Cardiac muscle cell (in vitro differentiated cells and primary cell): ENCODE results near the gene TSPAN9. TPM values are rescaled to one million over a fixed set of nuclear protein-coding genes. Genes with fewer than 3 reads are reported as not detected.

Experiments
- DNase-seq, 2 donors: peaks; one replicate each; pipeline versions ENCODE4 v3.0.0 to v3.0.0-alpha.2; 2010 to 2017; ENCODE audit warnings: low read depth in 1 of 2, low spot score in 1 of 2
- H3K27ac ChIP-seq: fragments of 200-600 bp; sonication (generic); 2 replicates; pipeline ENCODE4 v1.5.1; 2016
- H3K27me3 ChIP-seq: fragments of 200-600 bp; sonication (generic); 2 replicates; pipeline ENCODE4 v1.6.0; 2016; ENCODE audit warnings: control low read depth
- H3K36me3 ChIP-seq: fragments of 200-600 bp; sonication (generic); 2 replicates; pipeline ENCODE4 v1.5.1; 2016; ENCODE audit warnings: control low read depth
- H3K4me1 ChIP-seq: fragments of 200-600 bp; sonication (generic); 2 replicates; pipeline ENCODE4 v1.8.1; 2017; ENCODE audit warnings: low read depth, mild to moderate bottlenecking, mixed run types
- H3K4me3 ChIP-seq: fragments of 200-600 bp; sonication (generic); 2 replicates; pipeline ENCODE4 v1.5.1; 2016; ENCODE audit warnings: mild to moderate bottlenecking
- H3K9me3 ChIP-seq: fragments of 200-600 bp; sonication (generic); 2 replicates; pipeline ENCODE4 v1.5.1; 2017; ENCODE audit warnings: low read depth, mild to moderate bottlenecking, control low read depth
- polyA plus RNA-seq: library from polyadenylated mRNA; unstranded; fragments of >200 nt; fragmentation: Nextera tagmentation; extraction: Ambion mirVana; gene quantifications from 2 replicates; pipeline ENCODE4 v1.2.1, GENCODE V29; 2016
- total RNA-seq: library from RNA; depleted of rRNA; stranded (reverse); fragments of >200 nt; gene quantifications from 2 replicates; pipeline ENCODE4 v1.2.3, GENCODE V29; 2016
- TF ChIP-seq, protein P1 (sequence below): IDR thresholded peaks from 2 replicates; pipeline ENCODE4 v1.5.1; 2012; ENCODE audit warnings: low read depth, mild to moderate bottlenecking, low read length

TSPAN9 gene
- total and polyA plus RNA-seq, 2 experiments from 2014 or later, result 13.3 to 199 TPM

DNA sequence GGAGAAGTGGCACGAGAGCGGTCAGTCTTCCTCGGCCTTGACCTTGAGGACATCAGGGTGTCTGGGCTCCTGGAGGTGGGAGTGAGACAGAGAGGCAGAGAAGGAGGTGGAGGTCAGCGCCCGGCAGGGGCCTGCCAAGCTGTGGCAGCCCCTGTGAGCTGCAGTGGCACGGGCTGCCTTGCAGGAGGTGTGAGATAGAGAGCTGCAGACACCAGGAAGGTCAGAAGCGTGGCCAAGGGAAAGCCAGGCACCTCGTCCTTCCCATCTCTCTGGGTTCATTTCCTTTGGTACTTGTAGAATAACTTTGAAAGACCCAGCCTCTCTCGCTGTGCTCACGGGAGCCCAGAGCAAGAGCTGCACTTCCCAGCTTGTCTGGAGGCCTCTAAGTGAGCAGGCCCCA lies 98.1 kb downstream of the TSPAN9 start:
- no peak overlapping the region for H3K4me3 ChIP-seq
- no peak for DNase-seq
- no peaks in the 10 kb centered on the region for H3K36me3 ChIP-seq
- H3K27ac ChIP-seq, result no peak overlapping the region
- H3K9me3 ChIP-seq, result no peaks in the 10 kb centered on the region
- H3K4me1 ChIP-seq, result peaks cover 20% of the 10 kb centered on the region
- TF ChIP-seq, protein P1, sequence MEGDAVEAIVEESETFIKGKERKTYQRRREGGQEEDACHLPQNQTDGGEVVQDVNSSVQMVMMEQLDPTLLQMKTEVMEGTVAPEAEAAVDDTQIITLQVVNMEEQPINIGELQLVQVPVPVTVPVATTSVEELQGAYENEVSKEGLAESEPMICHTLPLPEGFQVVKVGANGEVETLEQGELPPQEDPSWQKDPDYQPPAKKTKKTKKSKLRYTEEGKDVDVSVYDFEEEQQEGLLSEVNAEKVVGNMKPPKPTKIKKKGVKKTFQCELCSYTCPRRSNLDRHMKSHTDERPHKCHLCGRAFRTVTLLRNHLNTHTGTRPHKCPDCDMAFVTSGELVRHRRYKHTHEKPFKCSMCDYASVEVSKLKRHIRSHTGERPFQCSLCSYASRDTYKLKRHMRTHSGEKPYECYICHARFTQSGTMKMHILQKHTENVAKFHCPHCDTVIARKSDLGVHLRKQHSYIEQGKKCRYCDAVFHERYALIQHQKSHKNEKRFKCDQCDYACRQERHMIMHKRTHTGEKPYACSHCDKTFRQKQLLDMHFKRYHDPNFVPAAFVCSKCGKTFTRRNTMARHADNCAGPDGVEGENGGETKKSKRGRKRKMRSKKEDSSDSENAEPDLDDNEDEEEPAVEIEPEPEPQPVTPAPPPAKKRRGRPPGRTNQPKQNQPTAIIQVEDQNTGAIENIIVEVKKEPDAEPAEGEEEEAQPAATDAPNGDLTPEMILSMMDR, result no peak
- H3K27me3 ChIP-seq, result no peaks in the 10 kb centered on the region

DNA sequence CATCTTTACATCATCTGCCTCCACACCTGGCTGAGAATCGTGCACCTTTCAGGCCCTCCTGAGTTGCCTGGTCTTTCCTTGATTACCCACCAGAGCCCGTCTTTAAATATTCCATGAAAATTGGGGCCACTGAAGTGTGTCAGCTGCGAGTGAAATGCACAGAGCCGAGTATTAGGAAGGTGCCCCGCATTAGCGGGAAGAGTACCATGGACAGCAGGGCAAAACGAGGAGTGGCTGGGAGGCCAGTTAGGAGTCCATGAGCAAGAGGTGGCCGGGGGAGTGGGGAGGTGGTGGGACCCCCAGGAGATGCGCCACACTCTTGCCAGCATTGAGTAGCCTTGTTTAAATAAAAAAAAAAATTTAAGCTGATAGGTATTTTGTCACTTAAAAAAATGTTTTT lies 99.6 kb downstream of the TSPAN9 start:
- H3K4me3 ChIP-seq, result no peak overlapping the region
- TF ChIP-seq, protein P1, result no peak
- H3K4me1 ChIP-seq, result peaks cover 17% of the 10 kb centered on the region
- H3K36me3 ChIP-seq, result no peaks in the 10 kb centered on the region
- H3K27ac ChIP-seq, result no peak overlapping the region
- no peaks in the 10 kb centered on the region for H3K9me3 ChIP-seq
- no peaks in the 10 kb centered on the region for H3K27me3 ChIP-seq
- DNase-seq, result no peak

DNA sequence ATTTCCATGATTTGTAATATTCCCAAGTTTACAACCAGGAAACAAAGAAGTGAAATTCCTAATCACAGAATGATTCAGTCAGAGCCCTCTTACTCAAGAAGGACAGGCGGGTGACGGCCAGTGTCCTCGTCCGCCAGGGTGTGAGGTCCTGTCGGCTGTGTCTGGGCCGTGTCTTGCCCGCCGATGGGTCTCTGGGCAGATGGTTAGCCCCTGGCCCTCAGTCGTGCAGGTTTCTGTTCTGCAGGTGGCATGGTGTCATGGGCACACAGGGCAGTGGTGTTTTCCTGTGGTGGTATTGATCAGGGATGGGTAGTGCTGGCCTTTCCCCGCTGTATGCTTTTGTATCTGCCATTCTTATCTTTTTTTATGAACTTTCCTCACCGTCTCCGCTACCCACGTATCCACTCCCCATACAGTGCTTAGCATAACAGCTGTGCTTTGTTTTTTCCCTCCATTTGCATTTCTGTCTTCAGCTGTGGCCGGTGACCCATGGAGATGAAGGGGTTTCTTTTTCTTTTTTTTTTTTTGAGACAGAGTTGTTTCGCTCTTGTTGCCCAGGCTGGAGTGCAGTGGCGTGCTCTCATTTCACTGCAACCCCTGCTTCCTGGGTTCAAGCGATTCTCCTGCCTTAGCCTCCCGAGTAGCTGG lies 100.7 kb downstream of the TSPAN9 start:
- H3K4me1 ChIP-seq, result peaks cover 8% of the 10 kb centered on the region
- no peaks in the 10 kb centered on the region for H3K27me3 ChIP-seq
- no peaks in the 10 kb centered on the region for H3K9me3 ChIP-seq
- no peak overlapping the region for H3K4me3 ChIP-seq
- no peak for DNase-seq
- H3K27ac ChIP-seq, result no peak overlapping the region
- TF ChIP-seq, protein P1, result no peak
- H3K36me3 ChIP-seq, result no peaks in the 10 kb centered on the region

DNA sequence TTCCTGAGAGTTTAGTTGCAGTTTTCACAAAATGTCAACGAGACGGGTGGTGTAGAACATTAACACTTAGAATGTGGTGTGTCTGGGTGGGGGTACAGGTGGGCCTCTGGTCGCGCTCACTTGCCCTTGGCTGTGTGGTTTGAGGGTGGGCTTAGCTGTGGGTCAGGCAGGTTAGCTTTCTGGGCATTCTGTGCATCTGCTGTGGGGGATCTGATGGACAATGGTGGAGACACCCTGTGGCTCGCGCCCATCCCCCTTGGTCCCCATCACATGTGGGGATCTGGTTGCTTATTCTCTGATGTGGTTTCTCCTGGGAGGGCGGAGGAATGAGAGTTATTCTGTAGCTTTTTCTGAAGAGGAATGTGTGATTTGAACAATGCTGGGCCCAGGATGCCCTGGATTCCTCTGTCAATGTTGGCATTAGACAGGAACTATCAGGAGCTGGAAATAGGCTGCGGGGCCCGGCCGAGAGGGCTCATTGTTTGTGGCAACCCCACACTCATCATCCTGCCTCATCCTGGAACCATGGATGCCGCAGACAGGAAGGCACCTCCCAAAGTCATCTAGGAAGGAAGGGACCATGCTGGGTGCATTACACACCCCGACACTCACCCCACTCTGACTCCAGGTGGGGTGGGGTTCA lies 101.6 kb downstream of the TSPAN9 start:
- TF ChIP-seq, protein P1, result no peak
- Histone ChIP-seq H3K27me3 (no peaks in the 10 kb centered on the region), H3K27ac (no peak overlapping the region), H3K4me3 (no peak overlapping the region), H3K4me1 (peaks cover 8% of the 10 kb centered on the region), H3K36me3 (no peaks in the 10 kb centered on the region), H3K9me3 (no peaks in the 10 kb centered on the region)
- DNase-seq, result no peak

DNA sequence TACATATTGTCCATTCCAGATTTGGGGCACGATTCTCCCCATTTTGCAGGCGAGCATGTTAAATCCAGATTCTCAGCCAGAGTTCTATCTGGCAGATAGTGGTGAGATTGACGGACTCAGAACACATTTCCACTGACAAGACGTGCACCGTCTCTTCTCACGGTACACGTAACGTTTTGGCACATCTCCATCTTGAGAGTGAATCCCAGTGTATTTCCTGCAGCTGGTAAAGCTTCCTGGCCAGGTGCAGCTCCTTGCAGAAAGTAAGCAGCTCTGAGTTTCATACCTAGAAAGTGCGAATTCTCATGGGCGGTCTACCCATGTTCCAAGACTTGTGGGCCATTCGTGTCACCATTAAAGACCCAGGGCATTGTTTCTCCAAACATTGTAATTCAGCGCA lies 102.6 kb downstream of the TSPAN9 start:
- H3K9me3 ChIP-seq, result no peaks in the 10 kb centered on the region
- no peaks in the 10 kb centered on the region for H3K27me3 ChIP-seq
- peaks cover 14% of the 10 kb centered on the region for H3K4me1 ChIP-seq
- TF ChIP-seq, protein P1, result no peak
- no peak overlapping the region for H3K4me3 ChIP-seq
- DNase-seq, result no peak
- no peaks in the 10 kb centered on the region for H3K36me3 ChIP-seq
- no peak overlapping the region for H3K27ac ChIP-seq
